Activated CD8-positive, alpha-beta memory T cell treated with anti-CD3 and anti-CD28 coated beads, Interleukin-2, amount 10 ng/mL, durations not matched to agents 7 days and 5 days (primary cell): ENCODE data around the gene DIS3L2. TPM values are rescaled to one million over a fixed set of nuclear protein-coding genes. Genes with fewer than 3 reads are reported as not detected.
"Not testable (repeated sequence)": the region's sequence is repeated elsewhere in the genome, so short reads cannot be mapped to it uniquely, and the experiment has no call there.

Source experiments
- ATAC-seq: fragments of 150-1000 bp; cut with Tn5 transposase; one replicate; pipeline ENCODE4 v1.10.0; 2021; ENCODE audit warnings: moderate library complexity
- CTCF ChIA-PET: fragments of 350-600 bp; sonication (Branson Sonifier 250); formaldehyde crosslinking; loops from one replicate; lab custom pipeline; 2021; ENCODE audit warnings: antibody characterized with exemption; lab: Charles Lee
- DNase-seq: peaks from one replicate; pipeline ENCODE4 v3.0.0-alpha.2; 2020
- H3K27ac Mint-ChIP-seq: one replicate; pipeline ENCODE4 v1.8.0; 2021; ENCODE audit warnings: mild to moderate bottlenecking, mixed read lengths
- H3K27me3 Mint-ChIP-seq: one replicate; pipeline ENCODE4 v1.8.0; 2021; ENCODE audit warnings: mixed read lengths
- H3K36me3 Mint-ChIP-seq: one replicate; pipeline ENCODE4 v1.8.0; 2021; ENCODE audit warnings: mild to moderate bottlenecking, mixed read lengths
- H3K4me1 Mint-ChIP-seq: one replicate; pipeline ENCODE4 v1.8.0; 2021; ENCODE audit warnings: mixed read lengths
- H3K4me3 Mint-ChIP-seq: one replicate; pipeline ENCODE4 v1.8.0; 2021; ENCODE audit warnings: mild to moderate bottlenecking, moderate library complexity, mixed read lengths
- H3K9me3 Mint-ChIP-seq: one replicate; pipeline ENCODE4 v1.8.0; 2022; ENCODE audit warnings: low read depth, mixed read lengths
- total RNA-seq, 2 experiments: library from RNA; stranded (reverse); gene quantifications; one replicate each; pipeline ENCODE4 v1.2.3, GENCODE V29; 2021

The DIS3L2 gene
- total RNA-seq, 2 experiments from 2014 or later = 25.4 to 39.4 TPM

- CTCF ChIA-PET = interaction anchor here (1.0 to 3.7 kb wide), 4 partner anchors 22 to 102 kb away, joined by 3 to 16 read pairs (median 8); no protein-coding TSS in a partner anchor
- no peak overlapping the region for H3K27ac Mint-ChIP-seq
- H3K4me1 Mint-ChIP-seq = no peaks in the 10 kb centered on the region
- H3K36me3 Mint-ChIP-seq = no peaks in the 10 kb centered on the region
- no peaks in the 10 kb centered on the region for H3K27me3 Mint-ChIP-seq
- peak; percentile 28 for DNase-seq
- no peak overlapping the region for H3K4me3 Mint-ChIP-seq
- H3K9me3 Mint-ChIP-seq = no peaks in the 10 kb centered on the region
- no peak for ATAC-seq
Measured at GRCh38 chr2:232336981-232337720, 375.6 kb downstream of the DIS3L2 start.

GRCh38 chr2:232338094-232338758 is 376.7 kb downstream of the DIS3L2 start:
- not testable (repeated sequence) for H3K4me3 Mint-ChIP-seq

GRCh38 chr2:232338759-232339106 is 377.2 kb downstream of the DIS3L2 start:
- peaks cover 2% of the 10 kb centered on the region for H3K27me3 Mint-ChIP-seq
- H3K4me1 Mint-ChIP-seq = no peaks in the 10 kb centered on the region
- no peak overlapping the region for H3K4me3 Mint-ChIP-seq
- no peak for ATAC-seq
- H3K36me3 Mint-ChIP-seq = no peaks in the 10 kb centered on the region
- H3K9me3 Mint-ChIP-seq = no peaks in the 10 kb centered on the region
- CTCF ChIA-PET = interaction anchor here (1.0 kb wide), 1 partner anchor 12 kb away, joined by 3 read pairs; no protein-coding TSS in a partner anchor
- no peak overlapping the region for H3K27ac Mint-ChIP-seq
- no peak for DNase-seq

More at GRCh38 chr2:232338094-232338758, 376.7 kb downstream of the DIS3L2 start:
- H3K4me1 Mint-ChIP-seq, H3K9me3 Mint-ChIP-seq, DNase-seq, H3K36me3 Mint-ChIP-seq, H3K27me3 Mint-ChIP-seq, H3K27ac Mint-ChIP-seq, ATAC-seq: not testable (repeated sequence)
- CTCF ChIA-PET = interaction anchor here (1.0 kb wide), 1 partner anchor 12 kb away, joined by 3 read pairs; no protein-coding TSS in a partner anchor

DNA sequence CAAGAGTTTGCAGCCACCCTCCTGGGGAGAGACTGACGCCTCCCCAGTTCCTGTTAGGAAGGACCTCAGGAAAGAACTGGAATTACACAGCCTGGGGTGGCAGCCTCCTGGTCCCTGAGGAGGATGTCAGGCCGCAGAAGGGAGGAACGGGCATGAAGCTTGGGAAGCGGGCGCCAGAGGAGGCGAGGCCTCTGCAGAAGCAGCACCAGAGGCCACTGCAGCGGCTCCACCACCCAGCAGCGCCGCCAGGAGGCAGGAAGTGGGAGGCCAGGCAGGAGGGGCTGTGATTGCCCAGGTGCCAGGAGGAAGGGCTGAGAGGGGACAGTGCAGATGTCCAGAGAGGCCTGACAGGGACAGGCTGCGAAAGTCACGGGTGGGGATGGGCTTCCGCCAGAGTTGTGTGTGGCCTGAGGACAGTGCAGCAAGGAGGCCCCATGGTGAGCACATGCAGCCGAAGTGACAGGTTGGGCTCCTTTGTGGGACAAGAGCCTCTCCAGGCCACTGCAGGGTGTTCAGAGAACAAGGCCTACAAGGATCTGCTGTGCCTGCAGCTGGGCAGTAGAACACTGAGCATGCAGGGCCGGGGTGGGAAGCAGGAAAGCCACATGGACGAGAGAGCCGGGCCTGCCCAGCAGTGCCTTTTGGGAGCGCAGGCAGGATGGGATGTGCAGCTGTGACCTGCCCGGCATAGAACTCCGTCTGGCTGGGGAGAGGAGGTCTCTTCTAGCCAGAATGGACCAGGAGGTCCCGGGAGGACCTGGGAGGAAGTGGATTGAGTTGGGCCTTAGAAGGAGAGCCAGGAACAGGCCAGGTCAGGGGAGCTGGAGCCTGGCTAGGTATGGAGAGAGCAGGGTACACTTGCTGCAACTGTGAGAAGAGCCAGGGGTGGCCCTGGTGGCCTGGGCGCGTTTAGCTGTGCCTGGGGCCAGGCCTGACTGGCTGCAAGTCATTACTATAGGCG is 377.9 kb downstream of the DIS3L2 start:
- no peak for ATAC-seq
- Mint-ChIP-seq H3K36me3 (no peaks in the 10 kb centered on the region), H3K9me3 (no peaks in the 10 kb centered on the region), H3K27me3 (peaks cover 6% of the 10 kb centered on the region), H3K27ac (no peak overlapping the region), H3K4me1 (no peaks in the 10 kb centered on the region), H3K4me3 (no peak overlapping the region)
- DNase-seq = no peak
- CTCF ChIA-PET = interaction anchor here (0.9 to 1.0 kb wide), 3 partner anchors 13 to 90 kb away, joined by 3 read pairs; no protein-coding TSS in a partner anchor

- no peak overlapping the region for H3K4me3 Mint-ChIP-seq
- H3K9me3 Mint-ChIP-seq = no peaks in the 10 kb centered on the region
- peaks cover 7% of the 10 kb centered on the region for H3K27me3 Mint-ChIP-seq
- no peak for DNase-seq
- H3K27ac Mint-ChIP-seq = no peak overlapping the region
- H3K4me1 Mint-ChIP-seq = no peaks in the 10 kb centered on the region
- CTCF ChIA-PET = interaction anchor here (0.9 to 1.0 kb wide), 4 partner anchors 13 to 99 kb away, joined by 3 to 4 read pairs (median 3); no protein-coding TSS in a partner anchor
- ATAC-seq = no peak
- H3K36me3 Mint-ChIP-seq = no peaks in the 10 kb centered on the region
Measured at GRCh38 chr2:232340171-232340935, 378.8 kb downstream of the DIS3L2 start.

DNA sequence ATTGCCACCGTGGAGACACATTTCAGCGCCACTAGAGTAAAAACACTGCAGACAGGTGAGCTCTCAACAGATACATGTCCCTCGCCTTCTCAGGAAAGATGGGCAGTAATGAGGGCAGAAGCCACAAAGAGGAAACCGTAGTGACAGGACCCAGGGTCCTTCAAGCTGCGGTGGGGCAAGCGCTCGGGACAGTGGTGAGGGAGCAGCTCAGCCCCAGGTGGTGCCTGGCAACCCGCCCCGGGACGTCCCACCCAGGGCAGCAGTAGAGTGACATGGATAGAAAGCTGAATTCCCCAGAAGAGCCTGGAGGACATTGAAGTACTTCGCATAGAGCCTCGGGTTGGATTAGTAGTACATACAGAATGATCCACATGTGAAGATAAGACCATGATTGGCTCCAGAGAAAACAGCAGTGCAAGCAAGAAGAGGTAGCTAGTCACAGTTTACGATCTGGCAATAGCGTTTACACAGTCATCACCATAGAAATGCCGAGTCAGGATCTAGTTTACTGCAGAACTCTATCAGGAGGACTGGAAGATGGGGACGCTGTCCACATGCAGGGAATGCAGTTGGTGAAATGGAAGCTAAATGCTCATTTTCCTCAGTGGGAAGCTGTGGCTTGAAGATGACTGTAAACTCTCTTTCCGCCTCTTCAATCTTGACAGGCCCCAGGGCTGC is 379.7 kb downstream of the DIS3L2 start:
- Mint-ChIP-seq H3K36me3 (no peaks in the 10 kb centered on the region), H3K9me3 (no peaks in the 10 kb centered on the region), H3K4me1 (no peaks in the 10 kb centered on the region), H3K4me3 (no peak overlapping the region), H3K27me3 (peaks cover 7% of the 10 kb centered on the region), H3K27ac (no peak overlapping the region)
- CTCF ChIA-PET = interaction anchor here (1.0 kb wide), 2 partner anchors 14 to 98 kb away, joined by 3 to 4 read pairs; no protein-coding TSS in a partner anchor
- ATAC-seq (no peak), DNase-seq (no peak)

DNA sequence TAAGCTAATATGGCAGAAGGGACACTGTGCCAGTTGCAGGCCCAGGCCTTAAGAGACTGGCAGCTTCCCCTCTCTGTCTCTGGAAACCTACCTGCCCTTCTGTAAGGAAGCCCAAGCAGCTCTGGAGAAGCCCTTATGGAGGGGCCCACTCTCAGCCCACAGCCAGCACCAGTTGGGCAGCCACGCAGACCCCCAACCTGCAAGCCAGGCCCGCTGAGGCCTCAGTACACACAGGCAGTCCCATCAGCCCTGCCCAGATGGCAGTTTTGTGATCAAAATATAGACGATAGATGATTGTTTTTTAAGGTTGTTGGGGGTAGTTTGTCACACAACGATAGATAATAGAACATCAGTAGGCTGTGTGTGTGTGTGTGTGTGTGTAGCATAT is 380.2 kb downstream of the DIS3L2 start:
- no peaks in the 10 kb centered on the region for H3K4me1 Mint-ChIP-seq
- H3K36me3 Mint-ChIP-seq = no peaks in the 10 kb centered on the region
- H3K4me3 Mint-ChIP-seq = no peak overlapping the region
- peaks cover 8% of the 10 kb centered on the region for H3K27me3 Mint-ChIP-seq
- no peak overlapping the region for H3K27ac Mint-ChIP-seq
- H3K9me3 Mint-ChIP-seq = no peaks in the 10 kb centered on the region
- ATAC-seq = no peak
- no peak for DNase-seq
- CTCF ChIA-PET = no interaction called here

DNA sequence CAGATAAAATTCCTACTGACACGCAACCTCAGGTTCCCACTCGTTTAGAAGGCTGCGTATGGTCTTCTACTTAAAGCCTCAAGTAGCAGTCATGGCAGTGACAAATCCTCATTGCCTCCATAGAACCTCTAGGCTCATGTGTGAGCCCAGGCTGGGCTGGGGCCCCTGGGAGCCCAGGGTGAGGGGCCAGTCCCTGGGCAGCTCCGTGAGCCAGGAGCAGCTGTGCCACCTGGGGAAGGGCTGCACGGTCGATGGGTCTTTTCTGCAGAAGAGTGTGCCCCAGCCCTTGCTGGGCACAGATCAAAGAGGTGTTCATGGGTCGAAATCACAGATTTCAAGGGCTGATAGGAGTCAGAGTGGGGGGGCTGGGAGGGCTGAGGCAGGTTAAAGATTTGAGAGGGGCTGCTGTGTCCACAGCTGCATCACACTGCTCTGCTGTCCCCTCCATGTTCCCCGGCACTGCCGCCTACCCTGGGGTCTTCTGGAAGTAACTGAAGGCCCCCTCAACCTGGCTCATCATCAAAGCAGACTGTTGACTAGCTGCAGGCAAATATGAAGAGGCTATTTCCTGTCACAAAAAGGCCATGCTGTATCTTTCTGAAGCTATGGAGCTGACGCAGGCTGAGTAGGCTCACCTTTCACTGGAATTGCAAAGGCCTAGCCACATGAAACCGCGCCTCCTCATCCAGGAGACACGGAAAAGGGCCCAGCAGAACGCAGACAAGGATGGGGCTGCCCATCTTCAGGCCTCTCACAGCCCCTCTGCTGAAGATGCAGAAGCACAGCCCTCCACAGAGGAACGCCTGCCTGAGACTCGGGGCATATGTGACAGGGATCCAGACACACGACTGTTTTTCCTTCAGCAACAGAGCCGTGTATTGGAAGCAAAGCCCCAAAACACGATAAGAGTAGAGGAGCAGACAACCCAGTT is 381.4 kb downstream of the DIS3L2 start:
- no peaks in the 10 kb centered on the region for H3K36me3 Mint-ChIP-seq
- no peak overlapping the region for H3K4me3 Mint-ChIP-seq
- no peaks in the 10 kb centered on the region for H3K9me3 Mint-ChIP-seq
- peaks cover 17% of the 10 kb centered on the region for H3K27me3 Mint-ChIP-seq
- no peaks in the 10 kb centered on the region for H3K4me1 Mint-ChIP-seq
- no peak overlapping the region for H3K27ac Mint-ChIP-seq
- CTCF ChIA-PET = no interaction called here
- DNase-seq (no peak), ATAC-seq (no peak)

GRCh38 chr2:232343821-232344220 is 382.3 kb downstream of the DIS3L2 start:
- CTCF ChIA-PET = no interaction called here
- peaks cover 21% of the 10 kb centered on the region for H3K27me3 Mint-ChIP-seq
- no peaks in the 10 kb centered on the region for H3K4me1 Mint-ChIP-seq
- H3K9me3 Mint-ChIP-seq = no peaks in the 10 kb centered on the region
- no peak for ATAC-seq
- no peak overlapping the region for H3K4me3 Mint-ChIP-seq
- no peak overlapping the region for H3K27ac Mint-ChIP-seq
- no peaks in the 10 kb centered on the region for H3K36me3 Mint-ChIP-seq
- DNase-seq = no peak

- H3K27me3 Mint-ChIP-seq = peaks cover 28% of the 10 kb centered on the region
- H3K36me3 Mint-ChIP-seq = no peaks in the 10 kb centered on the region
- ATAC-seq (no peak), DNase-seq (no peak)
- no peak overlapping the region for H3K27ac Mint-ChIP-seq
- H3K4me3 Mint-ChIP-seq = no peak overlapping the region
- no peaks in the 10 kb centered on the region for H3K9me3 Mint-ChIP-seq
- CTCF ChIA-PET = no interaction called here
- peaks cover 3% of the 10 kb centered on the region for H3K4me1 Mint-ChIP-seq
Measured at GRCh38 chr2:232345251-232345650, 383.7 kb downstream of the DIS3L2 start.

- DNase-seq (no peak), ATAC-seq (no peak)
- Mint-ChIP-seq H3K27me3 (peaks cover 40% of the 10 kb centered on the region), H3K27ac (no peak overlapping the region), H3K4me1 (peaks cover 3% of the 10 kb centered on the region), H3K4me3 (no peak overlapping the region), H3K9me3 (no peaks in the 10 kb centered on the region), H3K36me3 (no peaks in the 10 kb centered on the region)
- CTCF ChIA-PET = no interaction called here
Measured at GRCh38 chr2:232347369-232347768, 385.9 kb downstream of the DIS3L2 start.
